Measurements from ENCODE around the gene RAD51B. TPM values are rescaled to one million over a fixed set of nuclear protein-coding genes. Genes with fewer than 3 reads are reported as not detected.

Gene RAD51B
- total and polyA plus RNA-seq, 2 experiments from 2014 or later, result 10.1 to 18.0 TPM

GRCh38 chr14:68251769-68252100 is 432.2 kb downstream of the RAD51B start:
- no peak for DNase-seq (ENCODE audit: low spot score)
- no peaks in the 10 kb centered on the region for H3K9me2 ChIP-seq (replicated peaks; ENCODE audit: insufficient read depth)
- H3K36me3 ChIP-seq (replicated peaks; ENCODE audit: insufficient read depth, low read depth), result no peaks in the 10 kb centered on the region
- peak overlapping the region; percentile 92 for H3K27ac ChIP-seq
- H3K4me1 ChIP-seq (ENCODE audit: insufficient read depth), result peaks cover 70% of the 10 kb centered on the region
- no peaks in the 10 kb centered on the region for H3K27me3 ChIP-seq
- TF ChIP-seq CTCF (IDR thresholded peaks at IDR 0.05; ENCODE audit: poor library complexity) (no peak), EZH2 (IDR thresholded peaks at IDR 0.05; ENCODE audit: borderline replicate concordance) (no peak), EZH2phosphoT487 (IDR thresholded peaks at IDR 0.05; ENCODE audit: low read depth, severe bottlenecking, unreplicated experiment) (no peak)
- no peaks in the 10 kb centered on the region for H4K20me1 ChIP-seq (ENCODE audit: insufficient read depth, poor library complexity, severe bottlenecking)
- H3K4me3 ChIP-seq, result no peak overlapping the region
- 79% methylated on average over 1 of the region's 1 CpG for WGBS (ENCODE audit: low lambda C conversion rate, missing lambda C conversion rate)
- no peak overlapping the region for H3K4me2 ChIP-seq
- no peak overlapping the region for H2AFZ ChIP-seq
- peaks cover 4% of the 10 kb centered on the region for H3K79me2 ChIP-seq
- no peaks in the 10 kb centered on the region for H3K9me3 ChIP-seq (ENCODE audit: low read depth)

DNA sequence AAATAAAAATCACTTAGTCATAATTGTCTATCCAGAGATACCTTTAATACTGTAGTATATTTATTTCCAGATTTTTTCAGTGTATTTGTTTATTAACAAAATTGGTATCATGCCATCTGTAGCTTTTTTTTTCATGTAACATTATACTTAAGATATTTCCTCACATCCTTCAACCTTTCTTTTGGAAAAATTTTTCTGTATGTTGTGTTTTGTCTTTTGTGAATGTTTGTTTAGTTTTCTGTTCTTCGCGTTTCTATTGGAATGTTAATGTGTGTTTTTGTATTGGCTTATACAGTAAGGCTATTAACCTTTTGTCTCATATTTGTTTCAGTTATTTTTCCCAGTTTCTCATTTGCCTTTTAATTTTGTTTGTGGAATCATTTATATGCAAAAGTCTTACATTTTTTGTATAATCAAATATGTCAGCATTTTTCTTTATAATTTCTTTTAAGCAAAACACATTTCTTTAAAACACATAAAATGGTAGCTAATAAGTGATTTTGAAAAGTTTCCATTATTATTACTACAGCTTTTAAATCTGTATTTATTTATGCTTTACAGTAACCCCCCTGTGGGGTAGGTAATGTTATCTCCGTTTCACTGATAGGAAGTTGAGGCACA is 433.7 kb downstream of the RAD51B start:
- Histone ChIP-seq H4K20me1 (ENCODE audit: insufficient read depth, poor library complexity, severe bottlenecking) (no peaks in the 10 kb centered on the region), H3K79me2 (peaks cover 4% of the 10 kb centered on the region), H3K36me3 (replicated peaks; ENCODE audit: insufficient read depth, low read depth) (no peaks in the 10 kb centered on the region), H3K4me1 (ENCODE audit: insufficient read depth) (peaks cover 55% of the 10 kb centered on the region), H3K9me2 (replicated peaks; ENCODE audit: insufficient read depth) (no peaks in the 10 kb centered on the region), H3K9me3 (ENCODE audit: low read depth) (no peaks in the 10 kb centered on the region), H3K27ac (peak overlapping the region; percentile 92), H3K27me3 (no peaks in the 10 kb centered on the region), H3K4me2 (no peak overlapping the region), H3K4me3 (no peak overlapping the region), H2AFZ (no peak overlapping the region)
- no peak for TF ChIP-seq EZH2 (IDR thresholded peaks at IDR 0.05; ENCODE audit: borderline replicate concordance)
- TF ChIP-seq EZH2phosphoT487 (IDR thresholded peaks at IDR 0.05; ENCODE audit: low read depth, severe bottlenecking, unreplicated experiment), result no peak
- TF ChIP-seq CTCF (IDR thresholded peaks at IDR 0.05; ENCODE audit: poor library complexity), result no peak
- DNase-seq (ENCODE audit: low spot score), result no peak
- 54% methylated on average over 3 of the region's 3 CpGs for WGBS (ENCODE audit: low lambda C conversion rate, missing lambda C conversion rate)

GRCh38 chr14:68253878-68254528 is 434.4 kb downstream of the RAD51B start:
- TF ChIP-seq EZH2 (IDR thresholded peaks at IDR 0.05; ENCODE audit: borderline replicate concordance) (no peak), CTCF (IDR thresholded peaks at IDR 0.05; ENCODE audit: poor library complexity) (no peak), EZH2phosphoT487 (IDR thresholded peaks at IDR 0.05; ENCODE audit: low read depth, severe bottlenecking, unreplicated experiment) (no peak)
- Histone ChIP-seq H3K4me3 (no peak overlapping the region), H3K27me3 (no peaks in the 10 kb centered on the region), H3K4me2 (no peak overlapping the region), H3K4me1 (ENCODE audit: insufficient read depth) (peaks cover 49% of the 10 kb centered on the region), H2AFZ (no peak overlapping the region), H3K79me2 (peaks cover 4% of the 10 kb centered on the region), H3K9me3 (ENCODE audit: low read depth) (no peaks in the 10 kb centered on the region), H3K36me3 (replicated peaks; ENCODE audit: insufficient read depth, low read depth) (no peaks in the 10 kb centered on the region), H3K9me2 (replicated peaks; ENCODE audit: insufficient read depth) (no peaks in the 10 kb centered on the region), H3K27ac (peak overlapping the region; percentile 3), H4K20me1 (ENCODE audit: insufficient read depth, poor library complexity, severe bottlenecking) (no peaks in the 10 kb centered on the region)
- WGBS (ENCODE audit: low lambda C conversion rate, missing lambda C conversion rate), result 53% methylated on average over 2 of the region's 2 CpGs
- DNase-seq (ENCODE audit: low spot score), result no peak

Measured in hepatocyte (in vitro differentiated cells).